Spleen (tissue), 7 donors: Measurements from ENCODE around the gene SOST.

Experiments used
- CTCF ChIP-seq, 11 experiments: fragments of 200-600 bp in 7 of 11; fragments of 450-650 bp in 4 of 11; sonication (generic) in 4 of 11; IDR thresholded peaks in 8 of 11; conservative IDR thresholded peaks in 3 of 11; 1 replicate in 7 of 11; 2 replicates in 4 of 11; pipeline versions ENCODE4 v1.4.0 to v1.8.0; 2016 to 2021; ENCODE audit warnings: antibody characterized with exemption in 11 of 11, inconsistent platforms in 4 of 11, mild to moderate bottlenecking in 1 of 11
- POLR2A ChIP-seq, 3 donors: fragments of 450-650 bp; IDR thresholded peaks; one replicate each; pipeline ENCODE4 v1.5.1; 2017; ENCODE audit warnings: antibody characterized with exemption in 3 of 3, mild to moderate bottlenecking in 1 of 3
- POLR2AphosphoS5 ChIP-seq, 3 donors: sonication (generic); formaldehyde crosslinking; IDR thresholded peaks; one replicate each; pipeline ENCODE4 v1.5.1; 2017; ENCODE audit warnings: antibody characterized with exemption in 3 of 3
- donor health status: DM: no; HTN: no; CAD: no; lungs with moderate emphysema.
- donor health status: DM: no; HTN: no; CAD: no.
- donor health status: DM: no; HTN: no; CAD: no.

GRCh38 chr17:43757171-43757660 is 1.4 kb downstream of the SOST start:
- TF ChIP-seq POLR2A (IDR thresholded peaks at IDR 0.05) (no peak), CTCF (IDR thresholded peaks at IDR 0.05 in 8 of 11, conservative IDR thresholded peaks at IDR 0.05 in 3 of 11) (no peak), POLR2AphosphoS5 (IDR thresholded peaks at IDR 0.05) (no peak)
